Peyer's patch (tissue), 4 donors: ENCODE data around the gene OTOP2.

Experiments used
- POLR2A ChIP-seq, 2 donors: fragments of 450-650 bp; IDR thresholded peaks; one replicate each; pipeline ENCODE4 v1.5.1; 2017; ENCODE audit warnings: antibody characterized with exemption in 2 of 2, mild to moderate bottlenecking in 2 of 2, moderate library complexity in 2 of 2
- TF ChIP-seq, protein P1 (sequence below), 6 experiments: fragments of 450-650 bp in 4 of 6; fragments of 200-600 bp in 2 of 6; sonication (generic) in 1 of 6; IDR thresholded peaks; one replicate each; pipeline ENCODE4 v1.5.1; 2017 to 2019; ENCODE audit warnings: antibody characterized with exemption in 6 of 6, mild to moderate bottlenecking in 3 of 6, moderate library complexity in 1 of 6

DNA sequence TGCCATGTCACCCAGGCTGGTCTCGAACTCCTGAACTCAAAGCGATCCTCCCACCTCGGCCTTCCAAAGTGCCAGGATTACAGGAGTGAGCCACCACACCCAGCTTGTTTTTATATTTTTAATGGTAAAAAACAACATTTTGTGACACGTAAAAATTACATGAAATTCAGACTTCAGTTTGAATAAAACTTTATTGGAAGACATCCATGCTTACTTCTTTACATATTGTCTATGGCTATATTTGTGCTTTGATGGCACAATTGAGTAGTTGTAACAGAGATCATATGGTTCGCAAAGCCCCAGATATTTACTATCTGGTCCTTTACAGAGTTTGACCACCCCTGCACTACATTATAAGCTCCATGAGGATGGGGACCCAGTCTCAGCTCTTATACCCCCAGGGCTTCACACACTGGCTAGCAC, 49.4 kb upstream of the OTOP2 start:
- TF ChIP-seq, protein P1, sequence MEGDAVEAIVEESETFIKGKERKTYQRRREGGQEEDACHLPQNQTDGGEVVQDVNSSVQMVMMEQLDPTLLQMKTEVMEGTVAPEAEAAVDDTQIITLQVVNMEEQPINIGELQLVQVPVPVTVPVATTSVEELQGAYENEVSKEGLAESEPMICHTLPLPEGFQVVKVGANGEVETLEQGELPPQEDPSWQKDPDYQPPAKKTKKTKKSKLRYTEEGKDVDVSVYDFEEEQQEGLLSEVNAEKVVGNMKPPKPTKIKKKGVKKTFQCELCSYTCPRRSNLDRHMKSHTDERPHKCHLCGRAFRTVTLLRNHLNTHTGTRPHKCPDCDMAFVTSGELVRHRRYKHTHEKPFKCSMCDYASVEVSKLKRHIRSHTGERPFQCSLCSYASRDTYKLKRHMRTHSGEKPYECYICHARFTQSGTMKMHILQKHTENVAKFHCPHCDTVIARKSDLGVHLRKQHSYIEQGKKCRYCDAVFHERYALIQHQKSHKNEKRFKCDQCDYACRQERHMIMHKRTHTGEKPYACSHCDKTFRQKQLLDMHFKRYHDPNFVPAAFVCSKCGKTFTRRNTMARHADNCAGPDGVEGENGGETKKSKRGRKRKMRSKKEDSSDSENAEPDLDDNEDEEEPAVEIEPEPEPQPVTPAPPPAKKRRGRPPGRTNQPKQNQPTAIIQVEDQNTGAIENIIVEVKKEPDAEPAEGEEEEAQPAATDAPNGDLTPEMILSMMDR (IDR thresholded peaks at IDR 0.05), result no peak
- no peak for TF ChIP-seq POLR2A (IDR thresholded peaks at IDR 0.05)
